Ishikawa (cell line): Measurements from ENCODE around the gene PRDX6.
A peak's percentile ranks its signal among the peaks of the same experiment; 100 is the strongest.

ENCODE experiments used
- CEBPB ChIP-seq: IDR thresholded peaks from 2 replicates; pipeline ENCODE4 v1.6.1; 2012
- CREB1 ChIP-seq: IDR thresholded peaks from 2 replicates; pipeline ENCODE4 v1.6.1; 2012; ENCODE audit warnings: low read depth
- EGR1 ChIP-seq: IDR thresholded peaks from 2 replicates; pipeline ENCODE4 v1.6.1; 2012
- EP300 ChIP-seq: IDR thresholded peaks from 2 replicates; pipeline ENCODE4 v1.6.1; 2012; ENCODE audit warnings: borderline replicate concordance
- FOXM1 ChIP-seq: IDR thresholded peaks from 2 replicates; pipeline ENCODE4 v1.6.1; 2012; ENCODE audit warnings: low read depth, borderline replicate concordance
- NFIC ChIP-seq: IDR thresholded peaks from 2 replicates; pipeline ENCODE4 v1.6.1; 2012
- RAD21 ChIP-seq: IDR thresholded peaks from 2 replicates; pipeline ENCODE4 v1.6.1; 2012; ENCODE audit warnings: low read depth
- TAF1 ChIP-seq: IDR thresholded peaks from 2 replicates; pipeline ENCODE4 v1.6.1; 2012; ENCODE audit warnings: low read depth, mild to moderate bottlenecking
- TCF12 ChIP-seq: IDR thresholded peaks from 2 replicates; pipeline ENCODE4 v1.6.1; 2012; ENCODE audit warnings: low read depth
- TEAD4 ChIP-seq: IDR thresholded peaks from 2 replicates; pipeline ENCODE4 v1.6.1; 2012
- YY1 ChIP-seq: IDR thresholded peaks from 2 replicates; pipeline ENCODE4 v1.6.1; 2012; ENCODE audit warnings: low read depth
- ZBTB7A ChIP-seq: IDR thresholded peaks from 2 replicates; pipeline ENCODE4 v1.6.1; 2012; ENCODE audit warnings: low read depth
- TF ChIP-seq, protein P1 (sequence below): IDR thresholded peaks from 2 replicates; pipeline ENCODE4 v1.6.1; 2012
- TF ChIP-seq, protein P2 (sequence below): IDR thresholded peaks from 2 replicates; pipeline ENCODE4 v1.6.1; 2012

DNA sequence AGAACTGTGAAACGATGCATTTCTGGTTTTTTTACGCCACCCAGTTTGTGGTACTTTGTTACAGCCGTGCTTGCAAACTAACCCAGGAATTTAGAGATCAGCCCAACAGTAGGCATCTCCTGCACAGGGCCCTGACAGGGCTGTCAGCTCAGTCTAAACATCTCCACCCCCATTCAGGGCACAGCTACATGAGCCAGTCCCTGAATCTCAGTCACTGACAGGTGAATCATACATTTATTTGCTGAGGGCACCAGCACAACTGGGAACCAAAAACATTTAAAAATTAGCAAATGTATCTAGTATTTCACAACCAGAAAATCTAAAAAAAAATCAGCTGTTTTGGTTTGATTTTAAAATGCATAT lies 30.7 kb downstream of the PRDX6 start:
- TF ChIP-seq EP300, result no peak
- no peak for TF ChIP-seq CREB1
- TF ChIP-seq NFIC, result no peak
- no peak for TF ChIP-seq EGR1
- no peak for TF ChIP-seq YY1
- TF ChIP-seq TAF1, result no peak
- no peak for TF ChIP-seq TEAD4
- TF ChIP-seq ZBTB7A, result no peak
- TF ChIP-seq, protein P1, sequence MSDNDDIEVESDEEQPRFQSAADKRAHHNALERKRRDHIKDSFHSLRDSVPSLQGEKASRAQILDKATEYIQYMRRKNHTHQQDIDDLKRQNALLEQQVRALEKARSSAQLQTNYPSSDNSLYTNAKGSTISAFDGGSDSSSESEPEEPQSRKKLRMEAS, result peak; percentile 20; the same call in 1 of the 2 replicates
- TF ChIP-seq RAD21, result no peak
- TF ChIP-seq TCF12, result no peak
- no peak for TF ChIP-seq CEBPB
- TF ChIP-seq, protein P2, sequence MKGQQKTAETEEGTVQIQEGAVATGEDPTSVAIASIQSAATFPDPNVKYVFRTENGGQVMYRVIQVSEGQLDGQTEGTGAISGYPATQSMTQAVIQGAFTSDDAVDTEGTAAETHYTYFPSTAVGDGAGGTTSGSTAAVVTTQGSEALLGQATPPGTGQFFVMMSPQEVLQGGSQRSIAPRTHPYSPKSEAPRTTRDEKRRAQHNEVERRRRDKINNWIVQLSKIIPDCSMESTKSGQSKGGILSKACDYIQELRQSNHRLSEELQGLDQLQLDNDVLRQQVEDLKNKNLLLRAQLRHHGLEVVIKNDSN, result no peak
- no peak for TF ChIP-seq FOXM1
